ENCODE measurements around the gene MPZ. TPM values are rescaled to one million over a fixed set of nuclear protein-coding genes. Genes with fewer than 3 reads are reported as not detected.
A peak's percentile ranks its signal among the peaks of the same experiment; 100 is the strongest.
"Not testable (repeated sequence)": the region's sequence is repeated elsewhere in the genome, so short reads cannot be mapped to it uniquely, and the experiment has no call there.

Gene MPZ
- total RNA-seq, 4 donors from 2014 or later = 1.4 to 3.0 (median 1.6) TPM

DNA sequence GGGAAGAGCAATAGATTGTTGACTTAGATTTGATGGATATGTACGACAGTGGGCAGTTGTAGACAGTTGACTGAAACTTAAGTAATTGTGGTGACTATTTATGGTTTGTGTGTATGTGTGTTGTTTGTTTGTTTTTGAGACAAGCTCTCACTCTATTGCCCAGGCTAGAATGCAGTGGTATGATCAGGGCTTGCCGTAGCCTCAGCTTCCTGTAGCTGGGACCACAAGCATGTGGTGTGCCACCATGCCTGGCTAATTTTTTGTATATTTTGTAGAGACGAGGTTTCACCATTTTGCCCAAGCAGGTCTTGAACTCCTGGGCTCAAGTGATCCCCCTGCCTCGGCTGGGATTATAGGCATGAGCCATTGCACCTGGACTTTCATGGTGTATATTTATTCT, 14.3 kb upstream of the MPZ start:
- TF ChIP-seq, protein P1, sequence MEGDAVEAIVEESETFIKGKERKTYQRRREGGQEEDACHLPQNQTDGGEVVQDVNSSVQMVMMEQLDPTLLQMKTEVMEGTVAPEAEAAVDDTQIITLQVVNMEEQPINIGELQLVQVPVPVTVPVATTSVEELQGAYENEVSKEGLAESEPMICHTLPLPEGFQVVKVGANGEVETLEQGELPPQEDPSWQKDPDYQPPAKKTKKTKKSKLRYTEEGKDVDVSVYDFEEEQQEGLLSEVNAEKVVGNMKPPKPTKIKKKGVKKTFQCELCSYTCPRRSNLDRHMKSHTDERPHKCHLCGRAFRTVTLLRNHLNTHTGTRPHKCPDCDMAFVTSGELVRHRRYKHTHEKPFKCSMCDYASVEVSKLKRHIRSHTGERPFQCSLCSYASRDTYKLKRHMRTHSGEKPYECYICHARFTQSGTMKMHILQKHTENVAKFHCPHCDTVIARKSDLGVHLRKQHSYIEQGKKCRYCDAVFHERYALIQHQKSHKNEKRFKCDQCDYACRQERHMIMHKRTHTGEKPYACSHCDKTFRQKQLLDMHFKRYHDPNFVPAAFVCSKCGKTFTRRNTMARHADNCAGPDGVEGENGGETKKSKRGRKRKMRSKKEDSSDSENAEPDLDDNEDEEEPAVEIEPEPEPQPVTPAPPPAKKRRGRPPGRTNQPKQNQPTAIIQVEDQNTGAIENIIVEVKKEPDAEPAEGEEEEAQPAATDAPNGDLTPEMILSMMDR (IDR thresholded peaks at IDR 0.05) = no peak
- TF ChIP-seq EP300 (IDR thresholded peaks at IDR 0.05; ENCODE audit: low read depth) (no peak), POLR2A (IDR thresholded peaks at IDR 0.05) (no peak), POLR2AphosphoS5 (IDR thresholded peaks at IDR 0.05) (no peak)
- in situ Hi-C loops (cut with MboI; ENCODE audit: low pct_ligation_motif_present in 1 of 4, low pct_unique_long_range_greater_than_20kb in 1 of 4, low sequenced_read_pairs in 3 of 4) (no loop called here), intact Hi-C loops (cut with DNase I; ENCODE audit: low total_unique reads) (no loop called here)
- Histone ChIP-seq H3K27ac (no peak overlapping the region), H3K9me3 (no peaks in the 10 kb centered on the region), H3K4me1 (no peaks in the 10 kb centered on the region), H3K27me3 (no peaks in the 10 kb centered on the region), H3K36me3 (peaks cover 0 to 44% (median 11%) of the 10 kb centered on the region in 4 donors), H3K4me3 (no peak overlapping the region)
- WGBS, 2 donors (ENCODE audit: low coverage in 1 of 2) = 61 to 80% methylated on average over 2 to 4 of the region's 4 CpGs
- DNase-seq = no peak

DNA sequence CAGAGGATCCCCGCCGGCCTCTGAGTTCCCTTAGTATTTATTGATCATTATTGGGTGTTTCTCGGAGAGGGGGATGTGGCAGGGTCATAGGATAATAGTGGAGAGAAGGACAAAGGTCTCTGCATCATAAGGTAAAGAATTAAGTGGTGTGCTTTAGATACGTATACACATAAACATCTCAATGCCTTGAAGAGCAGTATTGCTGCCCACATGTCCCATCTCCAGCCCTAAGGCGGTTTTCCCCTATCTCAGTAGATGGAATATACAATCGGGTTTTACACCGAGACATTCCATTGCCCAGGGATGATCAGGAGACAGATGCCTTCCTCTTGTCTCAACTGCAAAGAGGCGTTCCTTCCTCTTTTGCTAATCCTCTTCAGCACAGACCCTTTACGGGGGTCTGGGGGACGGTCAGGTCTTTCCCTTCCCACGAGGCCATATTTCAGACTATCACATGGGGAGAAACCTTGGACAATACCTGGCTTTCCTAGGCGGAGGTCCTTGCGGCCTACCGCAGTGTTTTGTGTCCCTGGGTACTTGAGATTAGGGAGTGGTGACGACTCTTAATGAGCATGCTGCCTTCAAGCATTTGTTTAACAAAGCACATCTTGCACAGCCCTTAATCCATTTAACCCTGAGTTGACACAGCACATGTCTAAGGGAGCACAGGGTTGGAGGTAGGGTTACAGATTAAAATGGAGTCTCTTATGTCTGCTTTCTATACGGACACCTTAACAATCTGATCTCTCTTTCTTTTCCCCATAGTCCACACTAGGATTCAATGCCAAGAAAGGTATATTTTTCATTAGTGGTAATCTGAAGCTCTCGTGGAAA, 6.3 kb upstream of the MPZ start:
- H3K4me3 ChIP-seq; H3K36me3 ChIP-seq; DNase-seq; H3K27ac ChIP-seq; intact Hi-C loops (cut with DNase I; ENCODE audit: low total_unique reads); H3K9me3 ChIP-seq; in situ Hi-C loops (cut with MboI; ENCODE audit: low pct_ligation_motif_present in 1 of 4, low pct_unique_long_range_greater_than_20kb in 1 of 4, low sequenced_read_pairs in 3 of 4); H3K27me3 ChIP-seq: not testable (repeated sequence)
- 76 to 79% methylated on average over 14 to 17 of the region's 17 CpGs for WGBS, 2 donors (ENCODE audit: low coverage in 1 of 2)
- peaks cover 0 to 17% (median 4%) of the 10 kb centered on the region in 4 donors for H3K4me1 ChIP-seq

DNA sequence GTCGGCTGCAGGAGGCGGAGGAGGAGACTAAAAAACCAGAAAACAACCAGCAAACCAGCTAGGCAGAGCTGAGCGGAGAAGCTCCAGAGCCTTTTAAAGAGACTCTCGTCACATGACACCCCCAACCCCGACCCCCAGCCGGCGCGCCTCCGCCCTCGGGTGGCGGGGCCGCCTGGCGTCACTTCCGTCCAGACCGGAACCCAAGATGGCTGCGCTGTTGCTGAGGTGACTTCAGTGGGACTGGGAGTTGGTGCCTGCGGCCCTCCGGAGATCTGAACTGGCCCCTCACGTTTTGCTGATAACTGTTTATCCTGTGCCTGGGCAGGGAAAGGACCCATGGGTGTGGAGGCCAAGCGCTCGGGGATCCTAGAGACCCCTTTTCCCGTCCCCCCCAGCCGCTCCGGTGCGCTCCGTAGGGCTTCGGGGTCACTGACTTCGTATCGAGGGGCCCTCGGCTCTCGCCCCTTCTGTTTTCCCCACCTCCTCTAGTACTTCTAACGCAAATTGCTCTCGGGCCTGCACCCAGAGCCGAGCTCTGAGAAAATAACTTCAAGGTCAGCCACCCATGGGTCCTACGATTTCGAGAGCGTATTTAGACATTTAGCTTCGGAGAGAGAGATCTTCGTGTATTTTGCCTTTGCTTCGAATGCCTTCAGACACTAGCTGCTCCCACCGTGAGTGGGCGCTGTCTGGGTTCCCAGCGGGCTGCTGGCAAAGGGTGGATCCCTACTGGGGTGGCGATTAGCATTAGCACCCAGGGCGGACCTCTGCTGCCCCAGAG, 4.6 kb upstream of the MPZ start, which contains the start of gene SDHC:
Gene SDHC, plus strand, starts transcription at position 181 of the 781 bp plus-strand sequence. Its CDS starts 25 bp downstream, at position 206.
- peak; percentile 91 for DNase-seq
- peak within 1 kb of the TSS; percentile 89 to 95 (median 92) for H3K27ac ChIP-seq
- peak within 1 kb of the TSS; percentile 77 to 94 (median 84) for H3K4me3 ChIP-seq
- H3K27me3 ChIP-seq = no peaks in the 10 kb centered on the region
- H3K4me1 ChIP-seq = peaks cover 0 to 17% (median 4%) of the 10 kb centered on the region in 4 donors
- intact Hi-C loops (cut with DNase I; ENCODE audit: low total_unique reads) (no loop called here), in situ Hi-C loops (cut with MboI; ENCODE audit: low pct_ligation_motif_present in 1 of 4, low pct_unique_long_range_greater_than_20kb in 1 of 4, low sequenced_read_pairs in 3 of 4) (no loop called here)
- no peaks in the 10 kb centered on the region for H3K9me3 ChIP-seq
- H3K36me3 ChIP-seq = no peaks in the 10 kb centered on the region
- TF ChIP-seq POLR2A (IDR thresholded peaks at IDR 0.05) (peak; percentile 85), EP300 (IDR thresholded peaks at IDR 0.05; ENCODE audit: low read depth) (no peak), POLR2AphosphoS5 (IDR thresholded peaks at IDR 0.05) (peak; percentile 84 to 95 (median 91))
- TF ChIP-seq, protein P1 (IDR thresholded peaks at IDR 0.05) = peak in 3 of 5 experiments; percentile 22 to 26 (median 22)
- WGBS, 2 donors (ENCODE audit: low coverage in 1 of 2) = 1% methylated on average over 45 of the region's 45 CpGs; no CpG with 5 or more reads in 1 of the 2 donors

DNA sequence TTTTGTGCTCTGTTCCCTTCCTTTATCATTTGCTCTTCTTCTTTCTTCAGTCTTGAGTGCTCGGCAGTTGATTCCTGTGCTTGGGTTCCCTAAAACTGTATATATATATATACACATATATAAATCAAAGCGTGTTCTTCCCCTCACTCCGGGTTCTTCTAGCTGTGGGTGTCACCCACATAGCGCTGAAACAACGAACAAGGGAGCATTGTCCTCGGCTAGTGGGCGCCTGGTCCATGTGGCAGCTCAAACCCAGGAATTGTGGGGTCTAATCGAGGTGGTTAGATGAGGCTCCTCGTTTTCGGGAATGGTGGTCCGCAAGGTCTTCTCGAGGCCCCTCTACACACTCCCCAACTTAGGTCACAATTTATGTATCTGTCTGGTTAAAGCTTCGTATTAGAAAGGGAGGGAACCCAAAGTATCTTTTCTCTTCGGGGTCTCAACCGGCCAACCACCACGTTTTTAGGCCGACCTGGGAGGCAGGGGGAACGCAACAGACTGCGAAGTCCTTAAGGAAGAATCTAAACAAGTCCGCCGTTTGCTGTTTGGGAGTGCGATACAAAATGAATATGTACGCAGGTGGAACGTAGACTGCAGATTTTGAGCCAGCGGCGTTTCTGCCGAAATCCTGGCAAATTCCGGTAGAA, 3.9 kb upstream of the MPZ start:
- no peaks in the 10 kb centered on the region for H3K27me3 ChIP-seq
- 16 to 27% methylated on average over 16 to 28 of the region's 28 CpGs for WGBS, 2 donors (ENCODE audit: low coverage in 1 of 2)
- in situ Hi-C loops (cut with MboI; ENCODE audit: low pct_ligation_motif_present in 1 of 4, low pct_unique_long_range_greater_than_20kb in 1 of 4, low sequenced_read_pairs in 3 of 4) (no loop called here), intact Hi-C loops (cut with DNase I; ENCODE audit: low total_unique reads) (no loop called here)
- no peaks in the 10 kb centered on the region for H3K36me3 ChIP-seq
- H3K4me3 ChIP-seq = peak overlapping the region; percentile 77 to 94 (median 84)
- no peak for DNase-seq
- H3K9me3 ChIP-seq = no peaks in the 10 kb centered on the region
- peak overlapping the region; percentile 89 to 95 (median 92) for H3K27ac ChIP-seq
- no peak for TF ChIP-seq POLR2AphosphoS5 (IDR thresholded peaks at IDR 0.05)
- TF ChIP-seq EP300 (IDR thresholded peaks at IDR 0.05; ENCODE audit: low read depth) = no peak
- H3K4me1 ChIP-seq = peaks cover 0 to 17% (median 4%) of the 10 kb centered on the region in 4 donors
